Stimulated activated CD8-positive, alpha-beta memory T cell treated with anti-CD3 and anti-CD28 coated beads, Interleukin-2, amount 100 ng/mL, for 48 hours (primary cell): ENCODE measurements around the gene PIK3CB.
"Not testable (repeated sequence)": the region's sequence is repeated elsewhere in the genome, so short reads cannot be mapped to it uniquely, and the experiment has no call there.

ENCODE experiments used
- DNase-seq, 2 donors: peaks; one replicate each; pipeline ENCODE4 v3.0.0-alpha.2; 2020; ENCODE audit warnings: low read depth in 2 of 2

The PIK3CB gene

GRCh38 chr3:138682648-138683047 is 152.1 kb downstream of the PIK3CB start:
- DNase-seq, result no peak

GRCh38 chr3:138681463-138682220 is 153.1 kb downstream of the PIK3CB start:
- DNase-seq, result no peak

- not testable (repeated sequence) for DNase-seq
These were observed 153.8 kb downstream of the PIK3CB start for GRCh38 chr3:138680974-138681373.

GRCh38 chr3:138678874-138679392 is 155.8 kb downstream of the PIK3CB start:
- DNase-seq, result no peak

- no peak for DNase-seq
These were observed 156.6 kb downstream of the PIK3CB start for GRCh38 chr3:138678086-138678485.

GRCh38 chr3:138675393-138675792 is 159.3 kb downstream of the PIK3CB start:
- DNase-seq, result no peak

- no peak for DNase-seq
These were observed 160.8 kb downstream of the PIK3CB start for GRCh38 chr3:138673641-138674530.

GRCh38 chr3:138670407-138670806 is 164.3 kb downstream of the PIK3CB start:
- DNase-seq, result no peak

GRCh38 chr3:138668107-138668506 is 166.6 kb downstream of the PIK3CB start:
- DNase-seq, result no peak

GRCh38 chr3:138657508-138657907 is 177.2 kb downstream of the PIK3CB start:
- no peak for DNase-seq

GRCh38 chr3:138653567-138653966 is 181.2 kb downstream of the PIK3CB start:
- no peak for DNase-seq

- no peak for DNase-seq
These were observed 185.6 kb downstream of the PIK3CB start for GRCh38 chr3:138649134-138649533.

- DNase-seq, result no peak
These were observed 188.2 kb downstream of the PIK3CB start for GRCh38 chr3:138646513-138646912.

GRCh38 chr3:138646008-138646407 is 188.7 kb downstream of the PIK3CB start:
- DNase-seq, result no peak

- DNase-seq, result no peak
These were observed 191.8 kb downstream of the PIK3CB start for GRCh38 chr3:138642927-138643253.

GRCh38 chr3:138642226-138642926 is 192.4 kb downstream of the PIK3CB start:
- no peak for DNase-seq

- no peak for DNase-seq
These were observed 194.2 kb downstream of the PIK3CB start for GRCh38 chr3:138640537-138640936.

GRCh38 chr3:138638641-138639040 is 196.1 kb downstream of the PIK3CB start:
- no peak for DNase-seq

- no peak for DNase-seq
These were observed 205.2 kb downstream of the PIK3CB start for GRCh38 chr3:138629526-138629925.

- DNase-seq, result no peak
These were observed 208.9 kb downstream of the PIK3CB start for GRCh38 chr3:138625707-138626365.

- DNase-seq, result no peak
These were observed 210.2 kb downstream of the PIK3CB start for GRCh38 chr3:138624518-138624917.

GRCh38 chr3:138620431-138620830 is 214.3 kb downstream of the PIK3CB start:
- DNase-seq, result no peak
